Fibroblast of mammary gland (primary cell): ENCODE data around the gene FGF6.

Experiments used
- DNase-seq: peaks from one replicate; pipeline ENCODE4 v3.0.0-alpha.2; 2010; ENCODE audit warnings: low read depth
- H3K4me3 ChIP-seq: 2 replicates; pipeline ENCODE4 v1.5.1; 2011; ENCODE audit warnings: low read depth, mild to moderate bottlenecking, low read length, moderate library complexity; ENCODE audit not compliant: control insufficient read depth
- CTCF ChIP-seq: conservative IDR thresholded peaks from 2 replicates; pipeline ENCODE4 v1.5.1; 2011; ENCODE audit warnings: low read depth, low read length, inconsistent platforms; ENCODE audit not compliant: control insufficient read depth, insufficient read depth

FGF6 gene

GRCh38 chr12:4448371-4448940 lies 2.8 kb upstream of the FGF6 start:
- no peak overlapping the region for H3K4me3 ChIP-seq
- TF ChIP-seq CTCF = no peak
- no peak for DNase-seq

GRCh38 chr12:4447151-4447550 lies 1.5 kb upstream of the FGF6 start:
- no peak for DNase-seq

GRCh38 chr12:4446335-4446734 lies 720 bp upstream of the FGF6 start:
- TF ChIP-seq CTCF = no peak
- no peak overlapping the region for H3K4me3 ChIP-seq

More at GRCh38 chr12:4447151-4447550, 1.5 kb upstream of the FGF6 start:
- TF ChIP-seq CTCF = no peak
- H3K4me3 ChIP-seq = no peak overlapping the region

GRCh38 chr12:4444031-4444430 lies 1.6 kb downstream of the FGF6 start:
- DNase-seq = no peak
- no peak overlapping the region for H3K4me3 ChIP-seq
- no peak for TF ChIP-seq CTCF

More at GRCh38 chr12:4446335-4446734, 720 bp upstream of the FGF6 start:
- no peak for DNase-seq

GRCh38 chr12:4443616-4444015 lies 2.0 kb downstream of the FGF6 start:
- DNase-seq = no peak
- TF ChIP-seq CTCF = no peak
- no peak overlapping the region for H3K4me3 ChIP-seq

GRCh38 chr12:4441355-4442335 lies 4.0 kb downstream of the FGF6 start:
- DNase-seq = no peak
- no peak for TF ChIP-seq CTCF
- H3K4me3 ChIP-seq = no peak overlapping the region
